Endothelial cell of umbilical vein (primary cell): ENCODE data around the gene SERPINI1.

Experiments used
- EZH2 ChIP-seq: IDR thresholded peaks from 2 replicates; pipeline ENCODE4 v1.6.1; 2012; ENCODE audit warnings: borderline replicate concordance, low read depth, mild to moderate bottlenecking, moderate library complexity, low read length, inconsistent platforms; ENCODE audit not compliant: severe bottlenecking
- MYC ChIP-seq: IDR thresholded peaks from one replicate; pipeline ENCODE4 v1.6.1; 2011; ENCODE audit warnings: mild to moderate bottlenecking, low read depth, low read length
- POLR2A ChIP-seq: IDR thresholded peaks from 2 replicates; pipeline ENCODE4 v1.6.1; 2012; ENCODE audit warnings: low read depth, mild to moderate bottlenecking, control low read depth, low read length
- POLR2AphosphoS5 ChIP-seq: IDR thresholded peaks from 2 replicates; pipeline ENCODE4 v1.6.1; 2012; ENCODE audit warnings: low read depth, mild to moderate bottlenecking, control low read depth, low read length, moderate library complexity; ENCODE audit not compliant: insufficient read depth
- TF ChIP-seq, protein P1 (sequence below), 2 donors: IDR thresholded peaks; 1 replicate in 1 of 2; 2 replicates in 1 of 2; pipeline ENCODE4 v1.5.1; 2011; ENCODE audit warnings: low read length in 2 of 2, mild to moderate bottlenecking in 2 of 2, moderate library complexity in 2 of 2, control low read depth in 1 of 2, inconsistent platforms in 1 of 2, low read depth in 1 of 2; ENCODE audit not compliant: insufficient read depth in 1 of 2; ENCODE audit errors: extremely low read depth in 1 of 2

DNA sequence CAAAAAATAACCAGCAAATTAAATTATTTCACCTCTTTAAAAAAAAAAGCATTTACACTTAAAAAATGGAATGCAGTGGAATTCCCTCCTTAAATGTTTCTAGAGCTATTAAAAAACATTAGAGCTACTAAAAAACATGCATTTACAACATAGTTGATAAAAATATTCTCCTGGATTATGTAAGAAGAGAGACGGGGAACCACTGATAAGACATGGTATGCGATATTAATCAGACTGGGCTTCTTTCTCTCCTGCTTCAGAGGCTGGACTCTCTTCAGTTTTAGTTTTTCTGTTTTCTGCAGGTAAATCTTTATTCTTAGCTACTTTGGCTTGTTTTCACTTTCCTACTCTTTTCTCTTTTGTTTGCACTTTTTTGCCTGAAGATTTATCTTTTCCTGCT lies 41.4 kb upstream of the SERPINI1 start:
- no peak for TF ChIP-seq POLR2AphosphoS5
- TF ChIP-seq POLR2A = no peak
- TF ChIP-seq EZH2 = no peak
- no peak for TF ChIP-seq MYC
- TF ChIP-seq, protein P1, sequence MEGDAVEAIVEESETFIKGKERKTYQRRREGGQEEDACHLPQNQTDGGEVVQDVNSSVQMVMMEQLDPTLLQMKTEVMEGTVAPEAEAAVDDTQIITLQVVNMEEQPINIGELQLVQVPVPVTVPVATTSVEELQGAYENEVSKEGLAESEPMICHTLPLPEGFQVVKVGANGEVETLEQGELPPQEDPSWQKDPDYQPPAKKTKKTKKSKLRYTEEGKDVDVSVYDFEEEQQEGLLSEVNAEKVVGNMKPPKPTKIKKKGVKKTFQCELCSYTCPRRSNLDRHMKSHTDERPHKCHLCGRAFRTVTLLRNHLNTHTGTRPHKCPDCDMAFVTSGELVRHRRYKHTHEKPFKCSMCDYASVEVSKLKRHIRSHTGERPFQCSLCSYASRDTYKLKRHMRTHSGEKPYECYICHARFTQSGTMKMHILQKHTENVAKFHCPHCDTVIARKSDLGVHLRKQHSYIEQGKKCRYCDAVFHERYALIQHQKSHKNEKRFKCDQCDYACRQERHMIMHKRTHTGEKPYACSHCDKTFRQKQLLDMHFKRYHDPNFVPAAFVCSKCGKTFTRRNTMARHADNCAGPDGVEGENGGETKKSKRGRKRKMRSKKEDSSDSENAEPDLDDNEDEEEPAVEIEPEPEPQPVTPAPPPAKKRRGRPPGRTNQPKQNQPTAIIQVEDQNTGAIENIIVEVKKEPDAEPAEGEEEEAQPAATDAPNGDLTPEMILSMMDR (IDR thresholded peaks at IDR 0.05; ENCODE audit: extremely low read depth in 1 of 2, insufficient read depth in 1 of 2, low read depth in 1 of 2, low read length in 2 of 2) = no peak
